HFF-Myc (cell line): Measurements from ENCODE around the gene CAPG.
"Not testable (repeated sequence)": the region's sequence is repeated elsewhere in the genome, so short reads cannot be mapped to it uniquely, and the experiment has no call there.

Experiments used
- DNase-seq: peaks from one replicate; pipeline ENCODE4 v3.0.0-alpha.2; 2011; ENCODE audit warnings: low read depth; ENCODE audit errors: extremely low read depth
- H3K4me3 ChIP-seq: replicated peaks from 2 replicates; pipeline ENCODE4 v1.5.1; 2011; ENCODE audit warnings: low read depth, mild to moderate bottlenecking, control low read depth, low read length
- CTCF ChIP-seq: IDR thresholded peaks from 2 replicates; pipeline ENCODE4 v1.5.1; 2012; ENCODE audit warnings: mild to moderate bottlenecking, low read depth, low read length, control low read depth; ENCODE audit errors: missing control alignments

Gene CAPG

GRCh38 chr2:85387754-85388153 lies 22.4 kb downstream of the CAPG start:
- TF ChIP-seq CTCF, result no peak
- H3K4me3 ChIP-seq, result no peak overlapping the region
- DNase-seq, result no peak

- TF ChIP-seq CTCF, result no peak
- no peak for DNase-seq
- H3K4me3 ChIP-seq, result no peak overlapping the region
These were observed 24.4 kb downstream of the CAPG start for GRCh38 chr2:85385746-85386145.

- no peak for TF ChIP-seq CTCF
- no peak overlapping the region for H3K4me3 ChIP-seq
- DNase-seq, result no peak
These were observed 26.3 kb downstream of the CAPG start for GRCh38 chr2:85383850-85384249.

- DNase-seq, H3K4me3 ChIP-seq: not testable (repeated sequence)
These were observed 27.0 kb downstream of the CAPG start for GRCh38 chr2:85383151-85383550.

GRCh38 chr2:85380048-85380447 lies 30.1 kb downstream of the CAPG start:
- no peak overlapping the region for H3K4me3 ChIP-seq

GRCh38 chr2:85378257-85378656 lies 31.9 kb downstream of the CAPG start:
- H3K4me3 ChIP-seq, result no peak overlapping the region
- TF ChIP-seq CTCF, result no peak
- no peak for DNase-seq

More at GRCh38 chr2:85380048-85380447, 30.1 kb downstream of the CAPG start:
- DNase-seq, result no peak
- TF ChIP-seq CTCF, result no peak

GRCh38 chr2:85377083-85377482 lies 33.1 kb downstream of the CAPG start:
- DNase-seq, result no peak
- no peak overlapping the region for H3K4me3 ChIP-seq
- no peak for TF ChIP-seq CTCF
